Fibroblast of the aortic adventitia (primary cell): ENCODE measurements around the gene CD55. TPM values are rescaled to one million over a fixed set of nuclear protein-coding genes. Genes with fewer than 3 reads are reported as not detected.

ENCODE experiments used
- DNase-seq: peaks from one replicate; pipeline ENCODE4 v3.0.0-alpha.2; 2010; ENCODE audit warnings: low read depth
- H3K4me3 ChIP-seq: 2 replicates; pipeline ENCODE4 v1.5.1; 2011; ENCODE audit warnings: low read depth, mild to moderate bottlenecking, control low read depth, low read length, moderate library complexity
- CTCF ChIP-seq: IDR thresholded peaks from 2 replicates; pipeline ENCODE4 v1.5.1; 2011; ENCODE audit warnings: mild to moderate bottlenecking, low read length, control low read depth, inconsistent platforms; ENCODE audit not compliant: insufficient read depth
- total RNA-seq: library from RNA; depleted of rRNA; stranded (reverse); fragments of >200 nt; gene quantifications from 2 replicates; pipeline ENCODE4 v1.2.3, GENCODE V29; 2012; ENCODE audit warnings: low replicate concordance

CD55 gene
- total RNA-seq, 1 donor = 34.0 TPM

- DNase-seq = no peak
- TF ChIP-seq CTCF = no peak
- H3K4me3 ChIP-seq = no peak overlapping the region
These were observed 31.7 kb upstream of the CD55 start for GRCh38 chr1:207289756-207290155.

- DNase-seq = no peak
- no peak overlapping the region for H3K4me3 ChIP-seq
- TF ChIP-seq CTCF = no peak
These were observed 29.8 kb upstream of the CD55 start for GRCh38 chr1:207291723-207292122.

- DNase-seq = no peak
- no peak overlapping the region for H3K4me3 ChIP-seq
- no peak for TF ChIP-seq CTCF
These were observed 23.3 kb upstream of the CD55 start for GRCh38 chr1:207298186-207298585.

GRCh38 chr1:207298636-207299398, 22.7 kb upstream of the CD55 start:
- no peak for TF ChIP-seq CTCF
- DNase-seq = no peak

GRCh38 chr1:207300970-207301369, 20.5 kb upstream of the CD55 start:
- DNase-seq = no peak
- no peak overlapping the region for H3K4me3 ChIP-seq
- TF ChIP-seq CTCF = no peak

More at GRCh38 chr1:207298636-207299398, 22.7 kb upstream of the CD55 start:
- H3K4me3 ChIP-seq = no peak overlapping the region

- peak; percentile 11 for DNase-seq
- no peak overlapping the region for H3K4me3 ChIP-seq
- no peak for TF ChIP-seq CTCF
These were observed 18.7 kb upstream of the CD55 start for GRCh38 chr1:207302618-207303393.
